Mesothelial cell of epicardium (in vitro differentiated cells): ENCODE measurements around the gene HAND1. TPM values are rescaled to one million over a fixed set of nuclear protein-coding genes. Genes with fewer than 3 reads are reported as not detected.

Experiments used
- DNase-seq, 2 experiments: peaks; one replicate each; pipeline ENCODE4 v3.0.0; 2021; ENCODE audit warnings: low spot score in 2 of 2; ENCODE audit not compliant: unreplicated experiment in 2 of 2
- H3K27ac Mint-ChIP-seq: 2 replicates; pipeline ENCODE4 v1.8.0; 2021; ENCODE audit warnings: mixed read lengths
- H3K27me3 Mint-ChIP-seq: 2 replicates; pipeline ENCODE4 v1.8.0; 2021; ENCODE audit warnings: low read depth, mixed read lengths
- H3K36me3 Mint-ChIP-seq: 2 replicates; pipeline ENCODE4 v1.8.0; 2021; ENCODE audit warnings: mixed read lengths
- H3K4me1 Mint-ChIP-seq: 2 replicates; pipeline ENCODE4 v1.8.0; 2021; ENCODE audit warnings: mixed read lengths
- H3K4me3 Mint-ChIP-seq: 2 replicates; pipeline ENCODE4 v1.8.0; 2021; ENCODE audit warnings: mild to moderate bottlenecking, moderate library complexity, mixed read lengths
- H3K9me3 Mint-ChIP-seq: 2 replicates; pipeline ENCODE4 v1.8.0; 2021; ENCODE audit warnings: mixed read lengths
- CTCF ChIP-seq: fragments of 200-600 bp; sonication (generic); IDR thresholded peaks from one replicate; pipeline ENCODE4 v1.5.0; 2021; ENCODE audit warnings: antibody characterized with exemption; ENCODE audit not compliant: unreplicated experiment
- total RNA-seq: library from RNA; stranded (reverse); gene quantifications from 3 replicates; pipeline ENCODE4 v1.2.1, GENCODE V29; 2021

Gene HAND1
- total RNA-seq, 1 donor from 2014 or later, result 16.9 TPM

GRCh38 chr5:154430466-154430865 is 47.6 kb downstream of the HAND1 start:
- Mint-ChIP-seq H3K27me3 (no peaks in the 10 kb centered on the region), H3K9me3 (peaks cover 8% of the 10 kb centered on the region), H3K27ac (no peak overlapping the region), H3K36me3 (peaks cover 15% of the 10 kb centered on the region), H3K4me3 (no peak overlapping the region), H3K4me1 (no peaks in the 10 kb centered on the region)
- TF ChIP-seq CTCF, result no peak
- DNase-seq, result no peak

- Mint-ChIP-seq H3K4me3 (no peak overlapping the region), H3K36me3 (peaks cover 9% of the 10 kb centered on the region), H3K9me3 (peaks cover 8% of the 10 kb centered on the region), H3K27ac (no peak overlapping the region), H3K27me3 (no peaks in the 10 kb centered on the region), H3K4me1 (no peaks in the 10 kb centered on the region)
- no peak for DNase-seq
- TF ChIP-seq CTCF, result no peak
Measured at GRCh38 chr5:154429341-154429740, 48.7 kb downstream of the HAND1 start.

- Mint-ChIP-seq H3K4me3 (no peak overlapping the region), H3K27ac (no peak overlapping the region), H3K9me3 (peaks cover 20% of the 10 kb centered on the region), H3K4me1 (no peaks in the 10 kb centered on the region), H3K27me3 (no peaks in the 10 kb centered on the region), H3K36me3 (peaks cover 15% of the 10 kb centered on the region)
- DNase-seq, result no peak
- no peak for TF ChIP-seq CTCF
Measured at GRCh38 chr5:154428208-154428607, 49.8 kb downstream of the HAND1 start.

Other genes with a start within 250 kb of the HAND1 start
- gene SAP30L, start 32.2 kb downstream of the HAND1 start, total RNA-seq, result 32.9 to 36.2 TPM (median 34.8 TPM) in 3 replicates